ENCODE data around the gene TMEM154. TPM values are rescaled to one million over a fixed set of nuclear protein-coding genes. Genes with fewer than 3 reads are reported as not detected.

TMEM154 gene
- total RNA-seq, 1 donor = 11.2 TPM

DNA sequence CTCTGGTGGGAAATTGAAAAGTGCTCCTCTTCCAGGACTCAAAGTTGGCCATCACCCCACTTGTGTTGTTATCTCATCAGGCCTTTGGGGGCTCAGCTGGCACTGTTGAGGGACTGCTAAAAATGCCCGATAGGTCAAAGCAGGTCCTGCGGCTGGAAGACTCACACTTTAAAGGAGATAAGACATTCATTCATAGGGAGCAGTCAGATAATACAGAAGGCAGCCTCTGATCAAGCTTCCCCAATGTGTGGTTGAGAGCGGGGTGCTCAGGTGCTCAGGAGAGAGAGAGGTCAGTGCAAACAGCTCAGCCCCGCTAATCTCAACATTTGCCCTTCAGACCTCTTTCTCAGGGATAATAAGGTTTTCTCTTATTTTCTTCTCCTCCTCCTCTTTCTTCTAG, 70.3 kb downstream of the TMEM154 start:
- H3K4me3 ChIP-seq (ENCODE audit: low read depth, low read length) = no peak overlapping the region
- no peak for DNase-seq (ENCODE audit: low read depth)
- TF ChIP-seq, protein P1, sequence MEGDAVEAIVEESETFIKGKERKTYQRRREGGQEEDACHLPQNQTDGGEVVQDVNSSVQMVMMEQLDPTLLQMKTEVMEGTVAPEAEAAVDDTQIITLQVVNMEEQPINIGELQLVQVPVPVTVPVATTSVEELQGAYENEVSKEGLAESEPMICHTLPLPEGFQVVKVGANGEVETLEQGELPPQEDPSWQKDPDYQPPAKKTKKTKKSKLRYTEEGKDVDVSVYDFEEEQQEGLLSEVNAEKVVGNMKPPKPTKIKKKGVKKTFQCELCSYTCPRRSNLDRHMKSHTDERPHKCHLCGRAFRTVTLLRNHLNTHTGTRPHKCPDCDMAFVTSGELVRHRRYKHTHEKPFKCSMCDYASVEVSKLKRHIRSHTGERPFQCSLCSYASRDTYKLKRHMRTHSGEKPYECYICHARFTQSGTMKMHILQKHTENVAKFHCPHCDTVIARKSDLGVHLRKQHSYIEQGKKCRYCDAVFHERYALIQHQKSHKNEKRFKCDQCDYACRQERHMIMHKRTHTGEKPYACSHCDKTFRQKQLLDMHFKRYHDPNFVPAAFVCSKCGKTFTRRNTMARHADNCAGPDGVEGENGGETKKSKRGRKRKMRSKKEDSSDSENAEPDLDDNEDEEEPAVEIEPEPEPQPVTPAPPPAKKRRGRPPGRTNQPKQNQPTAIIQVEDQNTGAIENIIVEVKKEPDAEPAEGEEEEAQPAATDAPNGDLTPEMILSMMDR (IDR thresholded peaks at IDR 0.05; ENCODE audit: insufficient read depth, low read depth, low read length) = no peak

DNA sequence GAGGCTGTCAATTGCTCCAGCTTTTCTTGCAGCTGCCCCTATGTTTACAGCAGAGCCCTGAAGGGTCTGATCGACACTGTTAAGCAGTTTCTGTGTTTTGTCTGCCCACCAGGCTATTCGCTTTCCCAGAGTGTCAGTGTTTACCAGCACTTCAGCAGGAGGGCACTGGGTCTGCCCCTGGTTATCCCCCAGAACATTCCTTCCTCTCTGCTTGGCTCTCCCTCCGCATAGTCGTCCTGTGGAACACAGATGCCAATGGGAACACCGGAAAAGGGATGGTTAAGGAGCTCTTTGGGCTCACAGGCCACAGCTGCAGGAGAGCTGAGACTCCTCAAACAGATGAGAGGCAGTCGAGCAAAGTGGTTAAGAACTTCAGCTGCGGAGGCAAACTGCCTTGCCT, 72.6 kb downstream of the TMEM154 start:
- TF ChIP-seq, protein P1 (IDR thresholded peaks at IDR 0.05; ENCODE audit: insufficient read depth, low read depth, low read length) = no peak
- H3K4me3 ChIP-seq (ENCODE audit: low read depth, low read length) = no peak overlapping the region
- DNase-seq (ENCODE audit: low read depth) = no peak

DNA sequence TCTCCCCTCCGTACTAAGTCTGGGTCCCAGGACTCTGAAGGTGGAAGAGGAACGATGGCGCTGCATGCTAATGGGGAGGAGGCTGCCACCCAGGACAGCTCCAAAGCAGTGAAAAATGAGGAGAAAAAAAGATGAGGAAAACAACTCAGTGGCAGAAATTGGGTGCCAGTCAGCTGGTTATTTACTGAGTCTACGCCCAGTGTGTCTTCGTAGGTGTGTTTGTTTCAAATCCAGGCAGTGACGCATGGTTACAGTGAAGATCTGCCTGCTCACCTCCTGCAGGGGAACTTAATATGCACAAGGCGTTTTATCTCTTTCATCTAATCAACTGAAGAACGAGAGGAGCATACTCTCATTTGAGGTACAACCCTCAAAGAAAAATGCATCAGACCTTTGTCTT, 73.0 kb downstream of the TMEM154 start:
- no peak for DNase-seq (ENCODE audit: low read depth)
- H3K4me3 ChIP-seq (ENCODE audit: low read depth, low read length) = no peak overlapping the region
- TF ChIP-seq, protein P1 (IDR thresholded peaks at IDR 0.05; ENCODE audit: insufficient read depth, low read depth, low read length) = no peak

DNA sequence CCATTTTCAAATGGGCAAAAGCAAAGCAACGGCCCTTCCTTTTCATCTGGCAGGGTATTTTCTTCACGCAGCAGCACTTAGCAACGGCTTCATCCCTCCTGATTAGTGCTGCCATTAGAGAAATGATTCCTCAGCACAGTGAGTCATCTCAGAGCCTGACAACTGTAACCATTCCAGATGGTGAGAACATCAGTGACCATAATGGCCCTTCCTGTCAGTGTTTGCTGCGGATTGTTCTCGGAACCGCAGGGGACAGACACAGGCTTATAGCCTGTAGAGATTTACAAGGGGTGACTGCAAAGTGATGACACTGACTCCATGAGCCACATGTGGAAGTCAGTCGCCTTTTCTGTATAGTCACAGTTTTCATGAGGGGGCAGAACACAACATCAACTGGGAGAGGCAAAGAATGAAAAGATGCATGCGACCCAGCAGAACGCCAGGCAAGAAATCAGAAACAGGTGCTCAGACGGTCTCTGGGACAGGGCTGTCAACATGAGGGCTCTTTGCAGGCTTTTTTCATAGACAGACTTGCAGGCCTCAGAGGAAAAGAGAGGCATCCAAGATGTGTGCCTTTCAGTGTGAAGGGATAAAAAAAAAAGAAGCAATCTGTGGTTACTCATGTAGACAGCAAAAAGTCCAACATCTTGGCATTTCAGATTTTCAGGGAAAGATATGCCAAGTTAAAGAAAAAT, 74.0 kb downstream of the TMEM154 start:
- H3K4me3 ChIP-seq (ENCODE audit: low read depth, low read length) = no peak overlapping the region
- TF ChIP-seq, protein P1 (IDR thresholded peaks at IDR 0.05; ENCODE audit: insufficient read depth, low read depth, low read length) = no peak
- peak; percentile 68 for DNase-seq (ENCODE audit: low read depth)

DNA sequence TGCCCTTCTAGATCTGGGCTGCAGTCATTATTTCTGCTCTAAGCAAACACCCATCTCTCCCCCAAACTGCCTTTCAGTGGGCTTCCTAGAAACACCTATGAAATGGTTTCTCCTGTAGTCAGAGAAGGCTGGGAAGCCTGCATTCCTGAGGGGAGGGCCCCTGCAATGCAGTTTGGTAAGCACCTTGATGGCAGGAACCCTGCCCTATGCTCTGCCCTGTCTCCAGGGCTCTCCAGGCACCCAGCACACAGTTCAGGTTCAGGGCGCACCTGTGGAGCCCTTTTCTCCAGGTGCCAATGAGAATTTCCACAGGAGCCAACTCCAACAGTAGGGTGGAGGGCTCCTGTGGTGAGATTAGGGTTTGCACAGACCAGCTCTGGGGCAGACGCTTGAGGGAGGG, 74.8 kb downstream of the TMEM154 start:
- H3K4me3 ChIP-seq (ENCODE audit: low read depth, low read length) = no peak overlapping the region
- TF ChIP-seq, protein P1 (IDR thresholded peaks at IDR 0.05; ENCODE audit: insufficient read depth, low read depth, low read length) = no peak
- no peak for DNase-seq (ENCODE audit: low read depth)

DNA sequence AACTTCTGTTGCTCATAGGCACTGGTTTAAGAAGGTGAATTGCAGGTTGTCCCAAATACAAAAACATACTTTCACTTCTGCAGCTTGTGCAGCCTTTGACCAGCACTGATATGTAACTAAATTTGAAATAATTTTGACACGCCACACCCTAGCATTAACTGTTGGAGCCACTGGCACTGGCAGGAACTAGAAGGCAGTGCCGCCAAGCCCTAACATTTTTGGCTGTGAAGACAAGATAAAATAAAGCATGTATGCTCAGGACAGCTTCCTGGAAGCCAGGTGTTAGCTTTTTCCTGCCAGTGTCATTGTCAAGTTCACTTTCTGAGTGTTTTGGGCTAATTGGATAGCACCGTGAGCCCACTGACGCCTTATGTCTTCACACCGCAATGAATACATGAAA, 78.6 kb downstream of the TMEM154 start:
- no peak overlapping the region for H3K4me3 ChIP-seq (ENCODE audit: low read depth, low read length)
- no peak for DNase-seq (ENCODE audit: low read depth)
- TF ChIP-seq, protein P1 (IDR thresholded peaks at IDR 0.05; ENCODE audit: insufficient read depth, low read depth, low read length) = no peak

DNA sequence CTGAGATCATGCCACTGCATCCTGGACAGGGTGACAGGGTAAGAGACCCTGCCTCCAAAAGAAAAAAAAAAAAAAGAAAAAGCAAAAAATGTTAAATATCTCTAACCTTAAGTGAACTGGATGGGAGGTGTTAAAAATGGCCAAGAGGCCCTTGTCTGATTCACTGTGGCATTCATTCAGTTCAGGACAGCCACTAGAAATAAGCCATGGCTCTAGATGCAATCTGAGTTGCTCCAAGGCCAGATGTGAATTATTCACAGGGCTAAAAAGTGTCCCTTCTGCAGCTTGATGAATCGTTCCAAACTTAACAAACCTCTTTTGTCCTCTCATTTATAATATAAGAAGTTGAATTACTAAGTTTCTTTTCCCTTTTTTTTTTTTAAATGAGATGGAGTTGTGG, 80.2 kb downstream of the TMEM154 start:
- no peak for DNase-seq (ENCODE audit: low read depth)
- TF ChIP-seq, protein P1 (IDR thresholded peaks at IDR 0.05; ENCODE audit: insufficient read depth, low read depth, low read length) = no peak
- no peak overlapping the region for H3K4me3 ChIP-seq (ENCODE audit: low read depth, low read length)

All from fibroblast of villous mesenchyme (primary cell).